Type B pancreatic cell (in vitro differentiated cells): ENCODE data around the gene PTPRM. TPM values are rescaled to one million over a fixed set of nuclear protein-coding genes. Genes with fewer than 3 reads are reported as not detected.

Experiments
- DNase-seq: peaks from one replicate; pipeline ENCODE4 v3.0.0; 2021; ENCODE audit warnings: mixed read lengths; ENCODE audit not compliant: unreplicated experiment; ENCODE audit errors: extremely low spot score
- H3K27ac Mint-ChIP-seq: 2 replicates; pipeline ENCODE4 v1.8.0; 2021; ENCODE audit warnings: mild to moderate bottlenecking, mixed read lengths
- H3K27me3 Mint-ChIP-seq: 2 replicates; pipeline ENCODE4 v1.8.0; 2021; ENCODE audit warnings: mixed read lengths
- H3K36me3 Mint-ChIP-seq: 2 replicates; pipeline ENCODE4 v1.8.0; 2021; ENCODE audit warnings: mixed read lengths
- H3K4me1 Mint-ChIP-seq: one replicate; pipeline ENCODE4 v1.8.0; 2021; ENCODE audit warnings: mixed read lengths; ENCODE audit not compliant: unreplicated experiment
- H3K4me3 Mint-ChIP-seq: 2 replicates; pipeline ENCODE4 v1.8.0; 2021; ENCODE audit warnings: mild to moderate bottlenecking, mixed read lengths
- H3K9me3 Mint-ChIP-seq: 2 replicates; pipeline ENCODE4 v1.8.0; 2021; ENCODE audit warnings: mixed read lengths
- CTCF ChIP-seq: fragments of 200-600 bp; sonication (generic); conservative IDR thresholded peaks from 2 replicates; pipeline ENCODE4 v1.5.0; 2021; ENCODE audit warnings: antibody characterized with exemption, mild to moderate bottlenecking
- total RNA-seq: library from RNA; stranded (reverse); gene quantifications from 2 replicates; pipeline ENCODE4 v1.2.1, GENCODE V29; 2021; ENCODE audit warnings: low replicate concordance

Gene PTPRM
- total RNA-seq, 1 donor from 2014 or later = 18.6 TPM

- Mint-ChIP-seq H3K4me3 (no peak overlapping the region), H3K27ac (no peak overlapping the region), H3K36me3 (no peaks in the 10 kb centered on the region), H3K9me3 (no peaks in the 10 kb centered on the region), H3K27me3 (no peaks in the 10 kb centered on the region), H3K4me1 (peaks cover 4% of the 10 kb centered on the region)
- no peak for DNase-seq
- TF ChIP-seq CTCF = no peak
Observed at GRCh38 chr18:8165095-8165494, 598.0 kb downstream of the PTPRM start.

- no peaks in the 10 kb centered on the region for H3K36me3 Mint-ChIP-seq
- DNase-seq = no peak
- no peak overlapping the region for H3K27ac Mint-ChIP-seq
- no peak for TF ChIP-seq CTCF
- no peak overlapping the region for H3K4me3 Mint-ChIP-seq
- no peaks in the 10 kb centered on the region for H3K9me3 Mint-ChIP-seq
- peaks cover 10% of the 10 kb centered on the region for H3K4me1 Mint-ChIP-seq
- no peaks in the 10 kb centered on the region for H3K27me3 Mint-ChIP-seq
Observed at GRCh38 chr18:8167026-8167425, 599.9 kb downstream of the PTPRM start.

GRCh38 chr18:8167673-8168072 is 600.6 kb downstream of the PTPRM start:
- no peaks in the 10 kb centered on the region for H3K9me3 Mint-ChIP-seq
- TF ChIP-seq CTCF = no peak
- peaks cover 10% of the 10 kb centered on the region for H3K4me1 Mint-ChIP-seq
- no peaks in the 10 kb centered on the region for H3K36me3 Mint-ChIP-seq
- no peak overlapping the region for H3K4me3 Mint-ChIP-seq
- no peak overlapping the region for H3K27ac Mint-ChIP-seq
- no peaks in the 10 kb centered on the region for H3K27me3 Mint-ChIP-seq
- DNase-seq = no peak

GRCh38 chr18:8169722-8170121 is 602.6 kb downstream of the PTPRM start:
- no peak for DNase-seq
- TF ChIP-seq CTCF = no peak
- H3K27me3 Mint-ChIP-seq = no peaks in the 10 kb centered on the region
- H3K4me1 Mint-ChIP-seq = peaks cover 10% of the 10 kb centered on the region
- H3K27ac Mint-ChIP-seq = no peak overlapping the region
- no peaks in the 10 kb centered on the region for H3K36me3 Mint-ChIP-seq
- H3K9me3 Mint-ChIP-seq = no peaks in the 10 kb centered on the region
- H3K4me3 Mint-ChIP-seq = no peak overlapping the region

GRCh38 chr18:8174771-8175170 is 607.7 kb downstream of the PTPRM start:
- Mint-ChIP-seq H3K36me3 (peaks cover 1% of the 10 kb centered on the region), H3K9me3 (peaks cover 2% of the 10 kb centered on the region), H3K27me3 (no peaks in the 10 kb centered on the region), H3K27ac (no peak overlapping the region), H3K4me3 (no peak overlapping the region), H3K4me1 (peaks cover 38% of the 10 kb centered on the region)
- no peak for TF ChIP-seq CTCF
- DNase-seq = no peak

- peaks cover 5% of the 10 kb centered on the region for H3K9me3 Mint-ChIP-seq
- no peak overlapping the region for H3K4me3 Mint-ChIP-seq
- no peaks in the 10 kb centered on the region for H3K27me3 Mint-ChIP-seq
- no peak for DNase-seq
- no peak overlapping the region for H3K27ac Mint-ChIP-seq
- H3K4me1 Mint-ChIP-seq = peaks cover 34% of the 10 kb centered on the region
- no peak for TF ChIP-seq CTCF
- peaks cover 4% of the 10 kb centered on the region for H3K36me3 Mint-ChIP-seq
Observed at GRCh38 chr18:8175501-8176061, 608.5 kb downstream of the PTPRM start.
